ENCODE data around the gene LLGL1.
A peak's percentile ranks its signal among the peaks of the same experiment; 100 is the strongest.

LLGL1 gene

DNA sequence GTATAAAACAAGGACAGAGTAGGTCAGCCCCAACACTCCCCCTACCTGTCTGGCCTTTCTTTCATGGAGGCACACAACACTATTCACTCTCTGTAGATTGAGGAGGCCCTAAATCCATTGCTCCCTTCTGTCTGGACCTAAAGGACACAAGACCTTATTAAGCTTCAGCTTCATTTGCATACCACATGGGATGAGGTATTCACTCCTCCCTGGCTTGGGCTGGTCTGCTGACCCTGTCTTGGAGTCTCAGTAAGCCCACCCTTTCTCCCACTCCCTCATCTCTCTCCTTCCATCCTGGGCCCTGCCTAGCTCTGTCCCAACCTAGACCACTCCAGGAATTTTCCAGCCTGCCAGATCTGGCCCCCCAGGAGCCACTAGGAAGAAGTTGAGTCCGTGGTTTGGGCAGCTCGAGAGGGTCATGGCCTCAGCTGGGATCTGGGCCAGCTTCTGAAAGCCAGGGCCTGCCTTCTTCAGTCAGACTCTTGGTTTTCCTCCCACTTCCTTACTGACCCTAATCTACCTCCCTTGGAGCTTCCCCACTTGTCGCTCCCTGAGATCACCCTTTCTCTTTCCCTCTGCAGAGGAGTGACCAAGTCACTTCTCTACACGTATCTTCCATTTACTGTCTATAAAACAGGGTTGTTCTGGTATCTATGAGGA lies 6.5 kb upstream of the LLGL1 start:
- Histone ChIP-seq H3K4me1 (ENCODE audit: control insufficient read depth, insufficient read depth, low read length) (peaks cover 17% of the 10 kb centered on the region), H3K36me3 (ENCODE audit: insufficient read depth, low read length) (no peaks in the 10 kb centered on the region), H3K9ac (ENCODE audit: low read depth, low read length) (no peak overlapping the region), H3K4me3 (ENCODE audit: low read length) (no peak overlapping the region), H3K27me3 (ENCODE audit: control insufficient read depth, insufficient read depth, low read length) (no peaks in the 10 kb centered on the region), H3K9me3 (replicated peaks; ENCODE audit: low read length) (no peaks in the 10 kb centered on the region), H3K4me2 (ENCODE audit: low read length) (no peak overlapping the region)

- no peak overlapping the region for H3K4me2 ChIP-seq (ENCODE audit: low read length)
- no peaks in the 10 kb centered on the region for H3K27me3 ChIP-seq (ENCODE audit: control insufficient read depth, insufficient read depth, low read length)
- no peak overlapping the region for H3K4me3 ChIP-seq (ENCODE audit: low read length)
- no peaks in the 10 kb centered on the region for H3K9me3 ChIP-seq (replicated peaks; ENCODE audit: low read length)
- H3K36me3 ChIP-seq (ENCODE audit: insufficient read depth, low read length), result no peaks in the 10 kb centered on the region
- H3K4me1 ChIP-seq (ENCODE audit: control insufficient read depth, insufficient read depth, low read length), result peaks cover 33% of the 10 kb centered on the region
- H3K9ac ChIP-seq (ENCODE audit: low read depth, low read length), result no peak overlapping the region
Observed at GRCh38 chr17:18224053-18224386, 1.4 kb upstream of the LLGL1 start.

DNA sequence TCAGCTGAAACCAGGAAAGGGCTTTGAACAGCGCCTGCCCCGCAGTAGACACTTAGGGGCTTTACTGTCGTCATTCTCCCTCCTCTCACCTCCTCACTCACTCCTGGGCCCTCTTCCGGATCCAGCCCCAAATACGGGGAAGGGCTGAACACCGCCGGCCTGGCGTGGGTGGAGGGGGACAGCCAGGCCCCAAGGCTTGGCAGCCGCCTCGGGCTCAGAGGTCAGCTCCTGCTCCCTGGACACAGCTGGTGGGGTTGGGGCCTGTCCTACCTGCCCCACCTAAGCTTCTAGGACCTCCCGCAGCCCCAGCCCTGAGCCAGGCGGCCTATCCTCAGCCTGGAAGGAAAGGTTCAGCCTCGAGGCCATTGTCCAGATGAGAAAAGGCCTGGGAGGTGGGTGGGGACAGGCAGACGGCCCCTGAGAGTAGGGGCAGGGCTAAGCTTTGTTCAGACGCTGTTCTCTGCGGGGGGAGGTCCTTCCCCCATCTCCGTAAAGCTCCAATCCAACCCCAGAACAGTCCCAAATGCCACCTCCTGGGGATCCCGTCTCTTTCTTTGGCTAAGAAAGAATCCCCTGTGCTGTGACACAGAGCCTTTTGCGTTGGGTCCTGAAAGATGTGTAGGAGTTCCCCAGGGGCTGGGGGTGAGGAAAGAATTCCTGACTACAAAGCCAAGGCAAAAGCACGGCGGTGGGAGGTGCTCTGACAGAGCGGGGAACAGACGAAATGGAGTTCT lies 881 bp upstream of the LLGL1 start:
- no peaks in the 10 kb centered on the region for H3K27me3 ChIP-seq (ENCODE audit: control insufficient read depth, insufficient read depth, low read length)
- peak overlapping the region; percentile 67 for H3K4me3 ChIP-seq (ENCODE audit: low read length)
- H3K9me3 ChIP-seq (replicated peaks; ENCODE audit: low read length), result no peaks in the 10 kb centered on the region

DNA sequence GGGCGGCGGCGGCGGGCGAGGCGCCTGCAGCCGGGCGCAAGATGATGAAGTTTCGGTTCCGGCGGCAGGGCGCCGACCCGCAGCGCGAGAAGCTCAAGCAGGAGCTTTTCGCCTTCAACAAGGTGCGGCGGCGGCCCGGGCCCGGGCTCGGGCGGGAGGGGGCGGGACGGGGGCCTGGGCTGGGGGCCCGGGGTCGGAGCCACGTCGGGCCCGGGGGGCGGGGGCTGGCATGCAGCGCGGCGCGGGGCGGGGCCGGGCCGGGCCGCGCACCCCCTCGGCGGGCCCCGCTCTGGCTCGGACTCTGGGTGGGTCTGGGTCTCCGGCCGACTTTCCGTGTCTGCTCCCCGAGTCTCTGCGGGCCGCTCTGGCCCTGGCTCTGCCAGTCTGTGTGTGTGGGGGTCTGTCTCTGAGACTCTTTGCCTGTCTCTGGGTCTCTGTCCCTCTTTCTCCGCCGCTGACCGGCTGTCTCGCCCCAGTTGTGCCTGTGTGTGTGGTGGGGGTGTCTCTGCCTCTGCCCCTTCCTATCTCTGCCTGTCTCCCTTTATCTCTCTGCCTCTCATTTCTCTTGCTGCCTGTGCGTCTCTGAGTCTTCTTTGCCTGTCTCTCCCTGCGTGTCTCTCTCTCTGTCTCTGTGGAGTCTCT lies 328 bp downstream of the LLGL1 start:
- H3K9ac ChIP-seq (ENCODE audit: low read depth, low read length), result peak overlapping the region; percentile 83

More for the DNA sequence above, 881 bp upstream of the LLGL1 start:
- H3K9ac ChIP-seq (ENCODE audit: low read depth, low read length), result peak overlapping the region; percentile 63
- H3K4me1 ChIP-seq (ENCODE audit: control insufficient read depth, insufficient read depth, low read length), result peaks cover 29% of the 10 kb centered on the region
- H3K36me3 ChIP-seq (ENCODE audit: insufficient read depth, low read length), result no peaks in the 10 kb centered on the region
- peak overlapping the region; percentile 94 for H3K4me2 ChIP-seq (ENCODE audit: low read length)

DNA sequence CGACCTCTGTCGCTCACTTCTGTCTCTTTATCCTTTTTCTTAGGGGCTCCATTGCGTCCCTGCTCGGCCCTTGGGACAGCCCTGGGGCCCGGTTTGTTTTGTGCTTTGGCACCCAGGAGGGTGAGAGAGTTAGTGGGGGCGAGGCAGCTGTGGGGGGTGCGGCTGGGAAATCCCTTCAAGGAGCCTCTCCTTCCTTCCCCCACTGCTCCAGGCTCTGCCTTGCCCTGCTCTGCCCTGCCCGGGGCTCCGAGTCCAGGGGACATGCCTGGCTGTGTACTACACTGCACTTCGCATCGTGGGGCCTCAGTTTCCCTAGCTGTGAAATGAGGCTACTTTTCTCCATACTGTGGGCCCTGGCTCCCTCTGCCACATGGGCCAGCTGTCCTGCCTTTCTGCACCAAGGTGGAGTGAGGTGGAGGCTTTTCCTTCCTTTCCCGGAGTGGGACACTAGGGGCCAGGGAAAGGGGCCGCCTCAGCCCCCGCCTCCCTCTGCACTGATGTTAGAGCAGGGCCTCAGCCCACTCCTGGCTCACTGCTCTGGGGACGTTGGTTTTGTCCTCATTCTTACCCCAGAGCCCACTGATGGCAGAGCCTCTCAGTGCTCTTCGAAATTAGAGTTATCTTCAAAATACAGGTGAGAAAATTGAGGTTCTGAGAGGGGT lies 980 bp downstream of the LLGL1 start:
- Histone ChIP-seq H3K4me3 (ENCODE audit: low read length) (peak overlapping the region; percentile 84), H3K9ac (ENCODE audit: low read depth, low read length) (peak overlapping the region; percentile 83), H3K9me3 (replicated peaks; ENCODE audit: low read length) (no peaks in the 10 kb centered on the region), H3K4me2 (ENCODE audit: low read length) (peak overlapping the region; percentile 94), H3K36me3 (ENCODE audit: insufficient read depth, low read length) (no peaks in the 10 kb centered on the region), H3K4me1 (ENCODE audit: control insufficient read depth, insufficient read depth, low read length) (peaks cover 22% of the 10 kb centered on the region), H3K27me3 (ENCODE audit: control insufficient read depth, insufficient read depth, low read length) (no peaks in the 10 kb centered on the region)

More for the DNA sequence above, 328 bp downstream of the LLGL1 start:
- Histone ChIP-seq H3K9me3 (replicated peaks; ENCODE audit: low read length) (no peaks in the 10 kb centered on the region), H3K4me1 (ENCODE audit: control insufficient read depth, insufficient read depth, low read length) (peaks cover 28% of the 10 kb centered on the region), H3K36me3 (ENCODE audit: insufficient read depth, low read length) (no peaks in the 10 kb centered on the region), H3K4me2 (ENCODE audit: low read length) (peak overlapping the region; percentile 94), H3K4me3 (ENCODE audit: low read length) (peak overlapping the region; percentile 84), H3K27me3 (ENCODE audit: control insufficient read depth, insufficient read depth, low read length) (no peaks in the 10 kb centered on the region)

DNA sequence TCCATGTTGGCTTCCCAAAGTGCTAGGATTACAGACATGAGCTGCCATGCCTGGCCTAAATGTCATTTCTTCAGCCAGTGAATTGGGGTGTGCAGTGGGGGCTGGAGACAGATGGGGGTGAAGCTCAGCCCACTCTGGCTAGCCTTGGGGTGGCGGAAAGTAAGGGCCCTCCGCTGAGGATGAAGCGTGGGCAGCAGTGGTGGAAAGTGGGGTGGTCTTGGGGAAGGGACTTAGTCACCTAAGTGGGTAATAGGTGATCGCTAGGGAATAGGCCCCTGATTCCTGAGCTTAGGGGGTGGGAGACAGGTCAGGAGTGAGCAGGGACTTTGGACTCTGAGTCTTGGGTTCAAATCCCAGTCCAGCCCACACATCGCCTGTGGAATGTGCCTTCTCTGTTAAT lies 2.2 kb downstream of the LLGL1 start:
- Histone ChIP-seq H3K27me3 (ENCODE audit: control insufficient read depth, insufficient read depth, low read length) (no peaks in the 10 kb centered on the region), H3K4me3 (ENCODE audit: low read length) (no peak overlapping the region), H3K4me2 (ENCODE audit: low read length) (no peak overlapping the region), H3K4me1 (ENCODE audit: control insufficient read depth, insufficient read depth, low read length) (peaks cover 21% of the 10 kb centered on the region), H3K36me3 (ENCODE audit: insufficient read depth, low read length) (peaks cover 7% of the 10 kb centered on the region), H3K9ac (ENCODE audit: low read depth, low read length) (no peak overlapping the region), H3K9me3 (replicated peaks; ENCODE audit: low read length) (no peaks in the 10 kb centered on the region)

DNA sequence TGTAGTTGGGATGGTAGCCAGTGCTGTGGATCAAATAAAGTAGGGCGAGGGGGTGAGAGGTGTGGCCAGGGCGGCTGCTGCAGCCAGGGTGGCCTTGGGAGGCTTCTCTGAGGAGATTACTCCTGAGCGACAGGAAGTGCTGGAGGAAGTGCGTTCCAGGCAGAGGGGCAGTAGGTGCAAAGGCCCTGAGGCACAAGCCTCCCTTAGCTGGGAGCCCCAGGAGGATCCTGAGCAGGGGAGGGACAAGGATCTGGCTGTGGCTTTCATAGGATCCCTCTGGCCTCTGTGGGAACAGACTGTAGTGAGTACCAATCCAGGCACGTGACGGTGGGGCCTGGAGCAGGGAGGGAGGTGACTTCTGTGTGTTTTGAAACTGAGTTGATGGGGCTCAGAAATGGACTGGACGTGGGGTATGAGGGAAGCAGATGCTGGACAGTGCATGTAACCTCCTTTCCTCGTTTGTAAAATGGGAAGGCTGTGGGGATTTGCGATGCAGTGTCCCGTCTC lies 2.8 kb downstream of the LLGL1 start:
- Histone ChIP-seq H3K4me3 (ENCODE audit: low read length) (no peak overlapping the region), H3K9ac (ENCODE audit: low read depth, low read length) (no peak overlapping the region), H3K4me1 (ENCODE audit: control insufficient read depth, insufficient read depth, low read length) (peaks cover 21% of the 10 kb centered on the region), H3K36me3 (ENCODE audit: insufficient read depth, low read length) (peaks cover 9% of the 10 kb centered on the region), H3K4me2 (ENCODE audit: low read length) (no peak overlapping the region), H3K27me3 (ENCODE audit: control insufficient read depth, insufficient read depth, low read length) (no peaks in the 10 kb centered on the region), H3K9me3 (replicated peaks; ENCODE audit: low read length) (no peaks in the 10 kb centered on the region)

DNA sequence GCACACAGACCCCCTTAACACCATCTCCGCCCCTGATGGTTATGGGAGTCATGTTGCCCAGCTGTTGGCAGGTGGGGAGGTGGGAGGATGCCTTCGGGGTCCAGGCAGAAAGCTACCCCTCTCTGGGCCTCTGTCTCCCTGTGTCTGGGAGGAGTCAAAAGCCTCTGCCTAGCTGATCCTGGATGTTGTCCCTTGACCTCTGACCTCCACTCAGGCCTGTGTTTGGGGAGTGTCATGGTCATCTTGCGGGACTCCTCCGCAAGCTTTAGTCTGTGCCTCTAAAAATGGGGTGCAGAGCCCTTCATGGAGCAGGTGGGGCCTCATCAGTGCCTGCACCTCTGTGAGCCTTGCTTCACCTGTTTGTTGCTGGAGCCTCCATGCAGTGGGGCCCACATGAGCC lies 3.8 kb downstream of the LLGL1 start:
- Histone ChIP-seq H3K9ac (ENCODE audit: low read depth, low read length) (no peak overlapping the region), H3K4me2 (ENCODE audit: low read length) (no peak overlapping the region)

DNA sequence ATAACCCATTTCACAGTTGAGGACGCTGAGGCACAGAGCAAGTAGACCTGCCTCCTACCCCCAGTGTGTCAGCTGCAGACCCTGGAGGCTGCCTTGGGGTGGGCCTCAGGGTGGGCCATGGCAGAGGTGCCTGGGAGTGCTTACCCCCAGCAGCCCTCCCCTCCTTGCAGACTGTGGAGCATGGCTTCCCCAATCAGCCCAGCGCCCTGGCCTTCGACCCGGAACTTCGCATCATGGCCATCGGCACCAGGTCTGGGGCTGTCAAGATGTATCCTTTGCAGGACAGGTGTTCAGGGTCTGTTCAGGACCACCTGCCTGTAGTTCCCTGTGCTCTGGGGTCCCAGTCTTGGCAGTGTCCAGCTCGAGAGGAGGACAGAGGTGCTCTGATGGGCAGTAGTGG lies 4.3 kb downstream of the LLGL1 start:
- Histone ChIP-seq H3K36me3 (ENCODE audit: insufficient read depth, low read length) (peaks cover 22% of the 10 kb centered on the region), H3K9ac (ENCODE audit: low read depth, low read length) (no peak overlapping the region), H3K4me1 (ENCODE audit: control insufficient read depth, insufficient read depth, low read length) (peaks cover 13% of the 10 kb centered on the region), H3K4me2 (ENCODE audit: low read length) (no peak overlapping the region), H3K4me3 (ENCODE audit: low read length) (no peak overlapping the region), H3K9me3 (replicated peaks; ENCODE audit: low read length) (no peaks in the 10 kb centered on the region), H3K27me3 (ENCODE audit: control insufficient read depth, insufficient read depth, low read length) (no peaks in the 10 kb centered on the region)

More for the DNA sequence above, 3.8 kb downstream of the LLGL1 start:
- H3K9me3 ChIP-seq (replicated peaks; ENCODE audit: low read length), result no peaks in the 10 kb centered on the region
- peaks cover 18% of the 10 kb centered on the region for H3K4me1 ChIP-seq (ENCODE audit: control insufficient read depth, insufficient read depth, low read length)
- H3K4me3 ChIP-seq (ENCODE audit: low read length), result no peak overlapping the region
- H3K27me3 ChIP-seq (ENCODE audit: control insufficient read depth, insufficient read depth, low read length), result no peaks in the 10 kb centered on the region
- peaks cover 17% of the 10 kb centered on the region for H3K36me3 ChIP-seq (ENCODE audit: insufficient read depth, low read length)

GRCh38 chr17:18230288-18231141 lies 5.1 kb downstream of the LLGL1 start:
- H3K4me3 ChIP-seq (ENCODE audit: low read length), result no peak overlapping the region
- no peaks in the 10 kb centered on the region for H3K27me3 ChIP-seq (ENCODE audit: control insufficient read depth, insufficient read depth, low read length)
- H3K36me3 ChIP-seq (ENCODE audit: insufficient read depth, low read length), result peaks cover 29% of the 10 kb centered on the region
- H3K4me1 ChIP-seq (ENCODE audit: control insufficient read depth, insufficient read depth, low read length), result peaks cover 17% of the 10 kb centered on the region
- no peak overlapping the region for H3K4me2 ChIP-seq (ENCODE audit: low read length)
- no peak overlapping the region for H3K9ac ChIP-seq (ENCODE audit: low read depth, low read length)
- no peaks in the 10 kb centered on the region for H3K9me3 ChIP-seq (replicated peaks; ENCODE audit: low read length)
